ENCODE results near the gene CLCN6. TPM values are rescaled to one million over a fixed set of nuclear protein-coding genes. Genes with fewer than 3 reads are reported as not detected.

CLCN6 gene, protein sequence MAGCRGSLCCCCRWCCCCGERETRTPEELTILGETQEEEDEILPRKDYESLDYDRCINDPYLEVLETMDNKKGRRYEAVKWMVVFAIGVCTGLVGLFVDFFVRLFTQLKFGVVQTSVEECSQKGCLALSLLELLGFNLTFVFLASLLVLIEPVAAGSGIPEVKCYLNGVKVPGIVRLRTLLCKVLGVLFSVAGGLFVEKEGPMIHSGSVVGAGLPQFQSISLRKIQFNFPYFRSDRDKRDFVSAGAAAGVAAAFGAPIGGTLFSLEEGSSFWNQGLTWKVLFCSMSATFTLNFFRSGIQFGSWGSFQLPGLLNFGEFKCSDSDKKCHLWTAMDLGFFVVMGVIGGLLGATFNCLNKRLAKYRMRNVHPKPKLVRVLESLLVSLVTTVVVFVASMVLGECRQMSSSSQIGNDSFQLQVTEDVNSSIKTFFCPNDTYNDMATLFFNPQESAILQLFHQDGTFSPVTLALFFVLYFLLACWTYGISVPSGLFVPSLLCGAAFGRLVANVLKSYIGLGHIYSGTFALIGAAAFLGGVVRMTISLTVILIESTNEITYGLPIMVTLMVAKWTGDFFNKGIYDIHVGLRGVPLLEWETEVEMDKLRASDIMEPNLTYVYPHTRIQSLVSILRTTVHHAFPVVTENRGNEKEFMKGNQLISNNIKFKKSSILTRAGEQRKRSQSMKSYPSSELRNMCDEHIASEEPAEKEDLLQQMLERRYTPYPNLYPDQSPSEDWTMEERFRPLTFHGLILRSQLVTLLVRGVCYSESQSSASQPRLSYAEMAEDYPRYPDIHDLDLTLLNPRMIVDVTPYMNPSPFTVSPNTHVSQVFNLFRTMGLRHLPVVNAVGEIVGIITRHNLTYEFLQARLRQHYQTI
- total RNA-seq: 11.2 and 14.3 TPM in 2 replicates

DNA sequence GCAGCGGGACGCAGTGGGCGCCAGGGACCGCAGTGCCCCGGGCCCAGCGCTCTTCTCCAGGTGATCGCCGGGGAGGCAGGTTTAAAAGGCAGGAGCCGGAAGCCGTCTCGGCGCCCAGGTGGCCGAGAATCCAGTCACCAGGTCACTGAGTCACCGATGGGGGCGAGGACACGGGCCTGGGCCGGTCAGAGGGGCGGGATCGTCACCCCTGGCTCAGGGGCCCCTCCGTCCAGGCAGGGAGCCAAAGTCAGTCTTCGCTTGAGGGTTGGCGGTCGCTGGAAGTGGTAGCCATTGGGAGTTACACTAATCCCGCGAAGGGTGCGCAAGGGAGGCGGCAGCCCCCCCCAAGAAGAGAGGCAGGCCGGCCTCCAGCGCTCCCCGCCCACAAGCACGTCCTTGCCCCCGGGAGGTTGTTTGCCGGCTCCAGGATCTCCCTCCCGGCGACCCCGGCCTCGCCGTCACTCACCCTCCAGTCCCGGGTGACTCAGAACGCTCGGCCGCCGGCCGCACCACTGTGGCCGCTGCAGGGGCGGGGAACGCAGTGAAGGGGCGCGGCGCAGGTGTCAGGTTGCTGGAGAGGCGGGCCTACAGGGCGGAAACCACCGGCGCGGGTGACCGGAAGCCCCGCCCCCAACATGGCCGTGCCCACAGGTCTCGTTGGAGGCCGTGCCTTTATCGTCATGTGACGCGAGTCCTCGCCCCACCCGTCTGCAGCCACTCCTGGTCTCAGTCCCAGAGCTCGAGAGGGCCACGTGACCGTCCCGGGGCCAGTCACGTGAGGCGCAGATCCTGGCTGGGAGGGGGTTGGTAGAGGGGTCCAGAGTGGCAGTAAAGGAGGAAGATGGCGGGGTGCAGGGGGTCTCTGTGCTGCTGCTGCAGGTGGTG, at the start of gene CLCN6, which contains the start of gene MTHFR:
TSS of gene CLCN6 (plus strand) at position 770 of the 885 bp plus-strand sequence. CDS start at position 842, 72 bp downstream.
TSS of gene MTHFR (minus strand) at position 543 of the 885 bp plus-strand sequence. CDS start 2,848 bp downstream, outside the sequence.
- peak; percentile 99 for DNase-seq (ENCODE audit: low spot score)
- peaks cover 66% of the 10 kb centered on the region for H3K4me1 Mint-ChIP-seq (ENCODE audit: low read depth)
- H3K9me3 Mint-ChIP-seq: no peaks in the 10 kb centered on the region
- peak within 1 kb of the TSS; percentile 99 for H3K4me3 Mint-ChIP-seq
- H3K36me3 Mint-ChIP-seq (ENCODE audit: low read depth): peaks cover 20% of the 10 kb centered on the region
- intact Hi-C loops (cut with micrococcal nuclease): loop anchor here (1.0 to 10.0 kb wide), 13 partner anchors 20 to 812 kb away; partner anchors contain the start of genes AGTRAP, C1orf167, DHRS3 and FBXO2
- peak within 1 kb of the TSS; percentile 98 for H3K27ac Mint-ChIP-seq
- peaks cover 2% of the 10 kb centered on the region for H3K27me3 Mint-ChIP-seq (ENCODE audit: insufficient read depth)

- H3K27ac Mint-ChIP-seq: no peak overlapping the region
- DNase-seq (ENCODE audit: low spot score): no peak
- no peaks in the 10 kb centered on the region for H3K4me1 Mint-ChIP-seq (ENCODE audit: low read depth)
- H3K9me3 Mint-ChIP-seq: no peaks in the 10 kb centered on the region
- H3K36me3 Mint-ChIP-seq (ENCODE audit: low read depth): no peaks in the 10 kb centered on the region
- peaks cover 13% of the 10 kb centered on the region for H3K27me3 Mint-ChIP-seq (ENCODE audit: insufficient read depth)
- no peak overlapping the region for H3K4me3 Mint-ChIP-seq
- intact Hi-C loops (cut with micrococcal nuclease): no loop called here
Observed at GRCh38 chr1:11757047-11757446, 48.9 kb upstream of the CLCN6 start.

- Mint-ChIP-seq H3K27ac (no peak overlapping the region), H3K4me1 (ENCODE audit: low read depth) (no peaks in the 10 kb centered on the region), H3K4me3 (no peak overlapping the region), H3K9me3 (no peaks in the 10 kb centered on the region), H3K27me3 (ENCODE audit: insufficient read depth) (peaks cover 21% of the 10 kb centered on the region), H3K36me3 (ENCODE audit: low read depth) (no peaks in the 10 kb centered on the region)
- DNase-seq (ENCODE audit: low spot score): no peak
- intact Hi-C loops (cut with micrococcal nuclease): no loop called here
Observed at GRCh38 chr1:11759791-11760190, 46.2 kb upstream of the CLCN6 start.

- no peak overlapping the region for H3K27ac Mint-ChIP-seq
- intact Hi-C loops (cut with micrococcal nuclease): no loop called here
- no peaks in the 10 kb centered on the region for H3K4me1 Mint-ChIP-seq (ENCODE audit: low read depth)
- H3K9me3 Mint-ChIP-seq: no peaks in the 10 kb centered on the region
- no peak overlapping the region for H3K4me3 Mint-ChIP-seq
- DNase-seq (ENCODE audit: low spot score): no peak
- peaks cover 21% of the 10 kb centered on the region for H3K27me3 Mint-ChIP-seq (ENCODE audit: insufficient read depth)
- no peaks in the 10 kb centered on the region for H3K36me3 Mint-ChIP-seq (ENCODE audit: low read depth)
Observed at GRCh38 chr1:11761285-11761684, 44.7 kb upstream of the CLCN6 start.

- no peak within 1 kb of the TSS for H3K4me3 Mint-ChIP-seq
- H3K36me3 Mint-ChIP-seq (ENCODE audit: low read depth): no peaks in the 10 kb centered on the region
- no peaks in the 10 kb centered on the region for H3K9me3 Mint-ChIP-seq
- no peaks in the 10 kb centered on the region for H3K4me1 Mint-ChIP-seq (ENCODE audit: low read depth)
- no peak within 1 kb of the TSS for H3K27ac Mint-ChIP-seq
- intact Hi-C loops (cut with micrococcal nuclease): loop anchor here (1.0 kb wide), 1 partner anchor 44 kb away; the partner anchor contains the start of gene CLCN6
- peak; percentile 27 for DNase-seq (ENCODE audit: low spot score)
- H3K27me3 Mint-ChIP-seq (ENCODE audit: insufficient read depth): peaks cover 21% of the 10 kb centered on the region
Observed at GRCh38 chr1:11761988-11762406, 44.0 kb upstream of the CLCN6 start, which contains the start of gene C1orf167. Gene C1orf167, plus strand, starts transcription at chr1:11762193. Its CDS starts 2,208 bp downstream, at chr1:11764401.

- no peak overlapping the region for H3K27ac Mint-ChIP-seq
- intact Hi-C loops (cut with micrococcal nuclease): no loop called here
- DNase-seq (ENCODE audit: low spot score): no peak
- H3K4me1 Mint-ChIP-seq (ENCODE audit: low read depth): no peaks in the 10 kb centered on the region
- no peaks in the 10 kb centered on the region for H3K9me3 Mint-ChIP-seq
- no peak overlapping the region for H3K4me3 Mint-ChIP-seq
- peaks cover 18% of the 10 kb centered on the region for H3K27me3 Mint-ChIP-seq (ENCODE audit: insufficient read depth)
- H3K36me3 Mint-ChIP-seq (ENCODE audit: low read depth): no peaks in the 10 kb centered on the region
Observed at GRCh38 chr1:11764115-11764514, 41.9 kb upstream of the CLCN6 start.

GRCh38 chr1:11764519-11764918, 41.5 kb upstream of the CLCN6 start:
- Mint-ChIP-seq H3K9me3 (no peaks in the 10 kb centered on the region), H3K36me3 (ENCODE audit: low read depth) (no peaks in the 10 kb centered on the region), H3K27ac (no peak overlapping the region), H3K27me3 (ENCODE audit: insufficient read depth) (peaks cover 18% of the 10 kb centered on the region), H3K4me3 (no peak overlapping the region), H3K4me1 (ENCODE audit: low read depth) (no peaks in the 10 kb centered on the region)
- intact Hi-C loops (cut with micrococcal nuclease): no loop called here
- no peak for DNase-seq (ENCODE audit: low spot score)

GRCh38 chr1:11765661-11766428, 40.1 kb upstream of the CLCN6 start:
- intact Hi-C loops (cut with micrococcal nuclease): no loop called here
- H3K9me3 Mint-ChIP-seq: no peaks in the 10 kb centered on the region
- H3K36me3 Mint-ChIP-seq (ENCODE audit: low read depth): no peaks in the 10 kb centered on the region
- peaks cover 15% of the 10 kb centered on the region for H3K27me3 Mint-ChIP-seq (ENCODE audit: insufficient read depth)
- no peak overlapping the region for H3K4me3 Mint-ChIP-seq
- H3K27ac Mint-ChIP-seq: no peak overlapping the region
- DNase-seq (ENCODE audit: low spot score): no peak
- no peaks in the 10 kb centered on the region for H3K4me1 Mint-ChIP-seq (ENCODE audit: low read depth)

DNA sequence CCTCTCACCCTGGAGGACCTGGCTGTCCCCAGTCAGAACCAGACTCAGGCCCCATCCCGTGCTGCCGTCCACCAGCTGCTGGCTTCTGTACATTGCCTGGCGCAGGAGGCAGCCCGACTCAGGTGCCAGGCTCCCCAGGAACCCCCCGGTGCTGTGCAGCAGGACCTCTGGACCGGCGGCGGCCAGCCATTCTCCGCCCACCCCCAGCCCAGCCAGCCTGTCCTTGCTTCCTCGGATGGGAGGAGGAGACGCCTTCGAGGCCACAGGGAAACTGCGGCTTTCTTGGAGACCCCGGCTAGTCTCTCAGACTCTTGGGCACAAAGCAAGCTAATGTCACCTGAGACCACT, 39.6 kb upstream of the CLCN6 start:
- no peak for DNase-seq (ENCODE audit: low spot score)
- H3K36me3 Mint-ChIP-seq (ENCODE audit: low read depth): no peaks in the 10 kb centered on the region
- intact Hi-C loops (cut with micrococcal nuclease): no loop called here
- no peaks in the 10 kb centered on the region for H3K4me1 Mint-ChIP-seq (ENCODE audit: low read depth)
- H3K27ac Mint-ChIP-seq: no peak overlapping the region
- H3K4me3 Mint-ChIP-seq: no peak overlapping the region
- peaks cover 11% of the 10 kb centered on the region for H3K27me3 Mint-ChIP-seq (ENCODE audit: insufficient read depth)
- no peaks in the 10 kb centered on the region for H3K9me3 Mint-ChIP-seq

GRCh38 chr1:11767922-11768704, 37.9 kb upstream of the CLCN6 start:
- no peaks in the 10 kb centered on the region for H3K9me3 Mint-ChIP-seq
- H3K36me3 Mint-ChIP-seq (ENCODE audit: low read depth): no peaks in the 10 kb centered on the region
- H3K27me3 Mint-ChIP-seq (ENCODE audit: insufficient read depth): peaks cover 4% of the 10 kb centered on the region
- no peak overlapping the region for H3K27ac Mint-ChIP-seq
- intact Hi-C loops (cut with micrococcal nuclease): no loop called here
- DNase-seq (ENCODE audit: low spot score): no peak
- H3K4me3 Mint-ChIP-seq: no peak overlapping the region
- H3K4me1 Mint-ChIP-seq (ENCODE audit: low read depth): no peaks in the 10 kb centered on the region

DNA sequence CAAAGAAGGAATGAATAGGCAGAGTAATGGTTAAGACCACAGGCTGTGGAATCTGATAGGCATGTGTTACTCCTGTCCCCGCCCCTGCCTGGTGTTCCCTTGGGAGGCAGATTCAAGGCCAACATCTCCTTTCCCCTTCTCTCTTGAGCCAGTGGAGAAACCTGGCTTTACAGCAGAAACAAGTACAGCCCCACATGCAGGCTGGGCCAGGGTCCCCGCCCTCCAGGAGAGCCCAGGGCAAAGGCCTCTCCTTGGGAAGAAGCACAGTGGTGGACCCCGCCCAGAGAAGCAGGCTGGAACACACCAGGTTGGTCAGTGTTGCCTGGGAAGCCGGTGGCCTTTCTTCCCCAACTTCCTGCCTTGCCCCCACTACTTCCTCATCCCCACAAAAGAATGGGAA, 37.2 kb upstream of the CLCN6 start:
- Mint-ChIP-seq H3K4me1 (ENCODE audit: low read depth) (no peaks in the 10 kb centered on the region), H3K9me3 (no peaks in the 10 kb centered on the region), H3K27me3 (ENCODE audit: insufficient read depth) (peaks cover 4% of the 10 kb centered on the region), H3K27ac (no peak overlapping the region), H3K4me3 (no peak overlapping the region), H3K36me3 (ENCODE audit: low read depth) (no peaks in the 10 kb centered on the region)
- intact Hi-C loops (cut with micrococcal nuclease): no loop called here
- DNase-seq (ENCODE audit: low spot score): no peak

Data from activated T-helper 1 cell treated with anti-CD3 and anti-CD28 coated beads, Interleukin-12 subunit alpha, Interleukin-12 subunit beta, Interleukin-2, Interleukin-4 antibody, amounts not matched to agents 30 ng/mL and 10 ng/mL and 1 ng/mL, durations not matched to agents 14 hours and 24 hours and 36 hours (primary cell).